SJCRH30 (cell line): ENCODE data around the gene FAAP100. TPM values are rescaled to one million over a fixed set of nuclear protein-coding genes. Genes with fewer than 3 reads are reported as not detected.
"Not testable (repeated sequence)": the region's sequence is repeated elsewhere in the genome, so short reads cannot be mapped to it uniquely, and the experiment has no call there.

Source experiments
- DNase-seq, 2 experiments: peaks; one replicate each; pipeline ENCODE4 v3.0.0-alpha.2; 2015 to 2020
- H3K27ac ChIP-seq: fragments of 250-450 bp; sonication (Bioruptor Pico); 2 replicates; pipeline ENCODE4 v1.5.1; 2020; ENCODE audit warnings: mild to moderate bottlenecking, moderate library complexity
- H3K27me3 ChIP-seq: fragments of 250-450 bp; sonication (Bioruptor Pico); 2 replicates; pipeline ENCODE4 v1.5.1; 2020; ENCODE audit warnings: mild to moderate bottlenecking, moderate library complexity
- H3K36me3 ChIP-seq: fragments of 250-450 bp; sonication (Bioruptor Pico); 2 replicates; pipeline ENCODE4 v1.5.1; 2020; ENCODE audit warnings: mild to moderate bottlenecking, moderate library complexity
- H3K4me1 ChIP-seq: fragments of 250-450 bp; sonication (Bioruptor Pico); 2 replicates; pipeline ENCODE4 v1.5.1; 2020; ENCODE audit warnings: mild to moderate bottlenecking, moderate library complexity
- H3K4me3 ChIP-seq: fragments of 250-450 bp; sonication (Bioruptor Pico); 2 replicates; pipeline ENCODE4 v1.5.1; 2020; ENCODE audit warnings: mild to moderate bottlenecking, moderate library complexity
- H3K9me3 ChIP-seq: fragments of 250-450 bp; sonication (Bioruptor Pico); replicated peaks from 2 replicates; pipeline ENCODE4 v1.5.1; 2020; ENCODE audit warnings: mild to moderate bottlenecking, moderate library complexity
- total RNA-seq: library from RNA; depleted of rRNA; stranded (reverse); fragments of >200 nt; shearing (Covaris generic); gene quantifications from 2 replicates; pipeline ENCODE4 v1.2.3, GENCODE V29; 2014

The FAAP100 gene
- total RNA-seq, 1 experiment from 2014 or later, result 60.7 TPM

- not testable (repeated sequence) for H3K27ac ChIP-seq, DNase-seq, H3K4me3 ChIP-seq, H3K9me3 ChIP-seq, H3K36me3 ChIP-seq
- H3K27me3 ChIP-seq, result peaks cover 26% of the 10 kb centered on the region
- peaks cover 40% of the 10 kb centered on the region for H3K4me1 ChIP-seq
These were observed 20.2 kb downstream of the FAAP100 start for GRCh38 chr17:81531998-81532404.

DNA sequence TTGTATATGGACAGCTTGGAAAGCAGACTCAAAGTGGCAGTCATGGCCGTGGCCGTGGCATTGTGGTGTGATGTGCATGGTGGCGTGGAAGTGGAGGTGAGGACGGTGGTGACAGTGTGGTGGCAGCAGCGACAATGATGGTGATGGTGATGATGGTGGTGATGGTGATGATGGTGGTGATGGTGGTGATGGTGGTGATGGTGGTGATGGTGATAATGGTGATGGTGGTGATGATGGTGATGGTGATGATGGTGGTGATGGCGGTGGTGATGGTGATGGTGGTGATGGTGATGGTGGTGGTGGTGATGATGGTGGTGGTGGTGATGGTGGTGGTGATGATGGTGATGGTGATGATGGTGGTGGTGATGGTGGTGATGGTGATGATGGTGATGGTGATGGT, 21.1 kb downstream of the FAAP100 start:
- not testable (repeated sequence) for H3K9me3 ChIP-seq, DNase-seq, H3K4me3 ChIP-seq, H3K27ac ChIP-seq, H3K36me3 ChIP-seq
- H3K4me1 ChIP-seq, result peaks cover 40% of the 10 kb centered on the region
- H3K27me3 ChIP-seq, result peaks cover 36% of the 10 kb centered on the region

GRCh38 chr17:81529437-81529803, 22.7 kb downstream of the FAAP100 start:
- Histone ChIP-seq H3K36me3 (no peaks in the 10 kb centered on the region), H3K27ac (no peak overlapping the region), H3K4me1 (peaks cover 36% of the 10 kb centered on the region), H3K9me3 (no peaks in the 10 kb centered on the region), H3K4me3 (no peak overlapping the region), H3K27me3 (peaks cover 49% of the 10 kb centered on the region)
- no peak for DNase-seq

GRCh38 chr17:81528651-81529436, 23.3 kb downstream of the FAAP100 start:
- no peaks in the 10 kb centered on the region for H3K9me3 ChIP-seq
- H3K4me1 ChIP-seq, result peaks cover 30% of the 10 kb centered on the region
- H3K27ac ChIP-seq, result no peak overlapping the region
- no peaks in the 10 kb centered on the region for H3K36me3 ChIP-seq
- H3K27me3 ChIP-seq, result peaks cover 53% of the 10 kb centered on the region
- H3K4me3 ChIP-seq, result no peak overlapping the region; the same call in 1 of the 2 replicates
- peak; percentile 60 to 70 for DNase-seq

DNA sequence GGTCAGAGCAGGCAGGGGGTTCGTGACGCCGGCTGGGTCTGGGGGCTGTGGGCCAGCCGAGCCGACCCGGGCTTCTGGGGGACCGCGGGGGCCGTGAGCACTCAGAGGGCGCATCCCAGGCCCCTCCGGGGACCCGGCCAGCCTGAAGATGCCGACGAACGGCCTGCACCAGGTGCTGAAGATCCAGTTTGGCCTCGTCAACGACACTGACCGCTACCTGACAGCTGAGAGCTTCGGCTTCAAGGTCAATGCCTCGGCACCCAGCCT, 23.8 kb downstream of the FAAP100 start:
- no peaks in the 10 kb centered on the region for H3K9me3 ChIP-seq
- H3K4me3 ChIP-seq, result no peak overlapping the region; the same call in 1 of the 2 replicates
- peaks cover 25% of the 10 kb centered on the region for H3K4me1 ChIP-seq
- H3K36me3 ChIP-seq, result no peaks in the 10 kb centered on the region
- H3K27ac ChIP-seq, result no peak overlapping the region
- DNase-seq, result no peak
- peaks cover 57% of the 10 kb centered on the region for H3K27me3 ChIP-seq

GRCh38 chr17:81527591-81528383, 24.4 kb downstream of the FAAP100 start, which contains the start of gene FSCN2:
TSS of gene FSCN2 (plus strand) at chr17:81528377. CDS start at chr17:81528532, 155 bp downstream.
- H3K4me3 ChIP-seq, result peak within 1 kb of the TSS; percentile 5; the same call in 1 of the 2 replicates
- peaks cover 58% of the 10 kb centered on the region for H3K27me3 ChIP-seq
- peaks cover 23% of the 10 kb centered on the region for H3K4me1 ChIP-seq
- H3K9me3 ChIP-seq, result no peaks in the 10 kb centered on the region
- H3K27ac ChIP-seq, result no peak within 1 kb of the TSS
- no peaks in the 10 kb centered on the region for H3K36me3 ChIP-seq
- peak; percentile 67 to 77 for DNase-seq

DNA sequence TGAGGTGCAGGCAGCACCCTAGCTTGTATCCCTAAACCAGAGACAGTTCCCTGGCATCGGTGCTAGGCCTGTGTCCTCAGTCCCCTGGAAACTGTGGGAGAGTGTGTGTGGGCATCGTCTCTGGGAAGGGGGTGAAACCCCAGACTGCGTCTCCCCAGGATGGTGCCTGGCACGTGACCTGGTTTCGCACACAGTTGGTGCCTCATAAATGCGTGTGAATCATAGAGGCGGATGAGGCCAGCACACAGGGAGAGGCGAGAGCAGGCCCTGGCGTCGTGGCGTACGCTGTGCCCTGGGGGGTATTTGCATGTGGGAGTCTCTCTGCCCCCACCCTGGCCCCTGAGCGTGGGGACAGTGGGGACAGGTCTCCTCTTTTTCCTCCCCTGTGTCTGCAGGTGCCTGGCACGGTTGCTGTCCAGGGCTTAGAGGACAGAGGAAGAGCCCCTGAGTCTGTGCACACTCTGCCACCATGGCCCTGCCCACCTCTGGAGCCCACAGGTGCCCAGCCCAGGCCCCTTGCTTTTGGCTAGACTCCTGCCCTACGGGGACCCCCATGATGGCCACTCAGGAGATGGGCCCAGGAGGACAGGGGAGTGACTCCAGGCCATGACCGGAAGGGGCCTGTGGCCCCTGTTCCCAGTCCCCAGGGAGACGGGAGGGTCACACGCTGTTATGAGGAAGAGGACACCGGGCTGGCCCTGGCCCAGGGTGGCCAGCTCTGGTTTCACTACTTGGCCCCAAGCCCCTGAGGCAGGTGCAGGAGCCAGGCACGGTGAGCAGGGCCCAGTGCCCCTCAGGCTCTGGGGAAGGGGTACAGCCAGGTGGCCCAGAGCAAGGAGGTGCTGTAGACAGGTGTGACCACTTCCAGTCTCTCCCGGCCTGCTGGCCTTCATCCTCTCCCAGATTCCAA, 25.2 kb downstream of the FAAP100 start:
- no peak overlapping the region for H3K27ac ChIP-seq
- H3K4me3 ChIP-seq, result no peak overlapping the region
- DNase-seq, result no peak
- H3K9me3 ChIP-seq, result no peaks in the 10 kb centered on the region
- peaks cover 58% of the 10 kb centered on the region for H3K27me3 ChIP-seq
- H3K4me1 ChIP-seq, result peaks cover 23% of the 10 kb centered on the region
- H3K36me3 ChIP-seq, result no peaks in the 10 kb centered on the region

DNA sequence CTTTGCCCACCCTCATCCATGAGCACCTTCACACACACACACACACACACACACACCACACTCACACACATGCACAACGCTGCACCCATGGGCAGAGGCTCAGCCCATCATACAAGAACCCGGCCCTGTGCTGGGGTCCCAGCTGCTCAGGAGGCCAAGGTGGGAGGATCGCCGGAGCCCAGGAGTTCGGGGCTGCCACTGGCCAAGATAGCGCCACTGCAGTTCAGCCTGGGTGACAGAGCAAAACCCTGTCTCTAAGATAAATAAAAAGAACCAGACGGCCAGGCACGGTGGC, 27.3 kb downstream of the FAAP100 start:
- Histone ChIP-seq H3K27ac (no peak overlapping the region), H3K4me3 (no peak overlapping the region), H3K27me3 (peaks cover 58% of the 10 kb centered on the region), H3K9me3 (no peaks in the 10 kb centered on the region), H3K36me3 (no peaks in the 10 kb centered on the region), H3K4me1 (peaks cover 23% of the 10 kb centered on the region)
- DNase-seq, result no peak

DNA sequence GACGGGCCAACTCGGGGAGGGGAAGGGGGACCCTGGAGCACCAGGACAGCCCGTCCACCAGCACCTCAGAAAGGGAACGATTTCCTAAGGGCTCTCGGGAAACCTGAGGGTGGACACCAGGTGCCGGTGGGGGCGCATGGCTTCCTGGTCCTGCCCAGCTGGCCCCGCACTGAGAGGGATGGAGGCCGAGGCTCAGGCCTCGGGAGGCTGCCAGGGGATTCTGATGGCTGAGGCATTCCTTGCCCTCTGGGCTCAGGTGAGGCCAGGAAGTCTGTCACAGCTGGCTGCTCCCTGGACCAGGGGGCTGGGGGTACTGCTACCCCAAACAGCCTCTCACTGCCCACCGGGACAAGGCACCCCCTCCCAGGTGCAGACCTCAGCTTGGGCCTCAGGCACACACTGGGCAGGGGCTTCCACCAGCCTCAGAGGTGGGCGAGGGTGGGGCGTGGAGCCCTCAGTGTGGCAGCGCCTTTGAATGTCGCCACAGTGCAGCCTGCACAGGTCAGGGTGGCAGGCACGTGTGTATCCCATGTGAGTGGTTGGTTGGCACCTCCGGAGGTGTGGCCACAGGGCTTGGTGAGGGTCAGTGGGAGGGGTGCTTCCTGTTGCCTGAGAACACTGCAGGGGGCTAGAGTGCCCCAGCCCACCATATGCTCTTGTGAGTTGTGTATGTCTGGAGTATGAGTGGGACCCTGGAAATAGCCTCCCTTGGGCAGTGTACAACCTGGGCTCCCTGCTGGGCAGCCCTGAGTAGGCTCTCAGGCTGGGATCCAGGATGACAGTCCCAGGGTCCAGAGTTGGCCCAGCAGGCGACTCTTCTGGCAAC, 27.9 kb downstream of the FAAP100 start:
- no peaks in the 10 kb centered on the region for H3K36me3 ChIP-seq
- H3K27ac ChIP-seq, result no peak overlapping the region
- peaks cover 55% of the 10 kb centered on the region for H3K27me3 ChIP-seq
- H3K4me1 ChIP-seq, result peaks cover 23% of the 10 kb centered on the region
- H3K9me3 ChIP-seq, result no peaks in the 10 kb centered on the region
- no peak for DNase-seq
- H3K4me3 ChIP-seq, result no peak overlapping the region

DNA sequence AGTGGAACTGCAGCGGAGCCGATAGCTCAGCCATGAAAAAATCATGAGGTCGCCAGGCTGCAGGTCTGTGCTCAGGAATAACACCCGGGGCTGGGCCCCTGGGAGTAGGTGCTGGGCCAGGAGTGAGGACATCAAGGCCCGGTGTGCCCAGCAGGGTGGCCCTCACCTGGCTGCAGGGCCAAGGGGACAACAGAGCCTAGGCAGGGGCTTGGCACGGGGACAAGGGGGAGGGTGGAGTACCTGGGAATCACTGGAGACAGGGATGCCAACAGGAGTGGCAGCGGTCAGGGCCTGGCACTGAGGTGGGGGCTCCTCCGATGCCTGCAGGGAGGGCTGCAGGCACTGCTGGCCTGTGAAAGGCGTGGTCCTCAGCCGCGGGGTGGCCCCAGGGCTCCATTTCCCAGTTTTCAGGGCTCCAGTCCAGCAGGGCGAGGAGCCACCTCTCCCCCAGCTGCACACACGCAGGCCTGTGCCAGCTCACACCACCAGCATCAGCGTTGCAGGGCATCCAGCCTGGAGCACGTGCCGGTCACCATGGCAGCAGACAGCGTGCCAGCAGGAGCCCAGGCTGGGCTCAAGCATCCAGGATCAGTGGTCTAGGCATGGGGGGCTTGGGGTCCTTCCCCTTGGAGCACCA, 28.6 kb downstream of the FAAP100 start:
- Histone ChIP-seq H3K36me3 (no peaks in the 10 kb centered on the region), H3K9me3 (no peaks in the 10 kb centered on the region), H3K4me3 (no peak overlapping the region), H3K27ac (no peak overlapping the region), H3K27me3 (peaks cover 47% of the 10 kb centered on the region), H3K4me1 (peaks cover 17% of the 10 kb centered on the region)
- DNase-seq, result no peak

DNA sequence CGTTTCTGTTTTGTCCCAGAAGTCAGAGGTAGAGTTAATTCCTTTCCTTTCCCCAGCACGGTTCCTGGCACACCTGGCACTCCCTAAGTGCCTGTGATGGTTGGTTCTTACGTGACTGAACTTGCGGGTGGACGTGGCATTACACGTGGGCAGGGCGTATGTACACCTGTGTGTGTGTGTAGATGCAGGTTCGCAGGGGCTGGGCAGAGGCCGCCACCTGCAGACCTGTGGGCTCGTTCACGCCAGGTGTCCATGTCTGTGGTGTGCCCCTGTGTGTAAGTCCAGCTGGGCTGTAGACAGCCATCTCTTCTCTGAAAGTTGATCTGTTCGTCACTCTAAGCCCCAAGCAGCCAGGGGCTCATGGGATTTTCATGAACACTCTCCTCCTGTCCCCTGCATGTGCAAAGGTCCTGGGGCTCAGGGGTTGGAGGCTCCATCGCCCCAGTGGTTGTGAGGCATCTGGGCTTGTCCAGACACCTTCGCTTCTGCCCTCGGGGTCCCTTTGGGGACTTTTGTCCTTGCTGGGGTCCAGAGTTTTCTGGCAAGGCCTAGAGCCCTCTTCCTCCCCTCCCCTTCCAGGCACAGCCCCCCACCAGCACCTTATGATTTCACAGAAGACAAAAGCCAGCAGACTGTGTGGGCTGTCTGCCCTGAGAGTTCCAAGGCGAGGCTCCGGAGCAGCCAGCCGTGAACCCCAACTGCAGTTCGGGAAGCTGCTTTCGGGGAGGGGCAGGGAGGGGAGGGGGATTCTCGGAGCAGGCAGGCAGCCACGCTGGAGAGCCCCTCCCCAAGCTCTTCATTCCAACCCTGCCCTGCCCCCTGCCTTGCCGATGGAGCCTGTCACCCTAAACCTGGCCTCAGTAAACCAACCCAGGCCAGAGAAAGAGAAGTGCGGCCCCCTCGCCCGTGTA, 29.4 kb downstream of the FAAP100 start:
- Histone ChIP-seq H3K27ac (no peak overlapping the region), H3K4me1 (peaks cover 13% of the 10 kb centered on the region), H3K36me3 (no peaks in the 10 kb centered on the region), H3K9me3 (no peaks in the 10 kb centered on the region), H3K27me3 (peaks cover 40% of the 10 kb centered on the region), H3K4me3 (no peak overlapping the region)
- DNase-seq, result peak; percentile 72 to 82

DNA sequence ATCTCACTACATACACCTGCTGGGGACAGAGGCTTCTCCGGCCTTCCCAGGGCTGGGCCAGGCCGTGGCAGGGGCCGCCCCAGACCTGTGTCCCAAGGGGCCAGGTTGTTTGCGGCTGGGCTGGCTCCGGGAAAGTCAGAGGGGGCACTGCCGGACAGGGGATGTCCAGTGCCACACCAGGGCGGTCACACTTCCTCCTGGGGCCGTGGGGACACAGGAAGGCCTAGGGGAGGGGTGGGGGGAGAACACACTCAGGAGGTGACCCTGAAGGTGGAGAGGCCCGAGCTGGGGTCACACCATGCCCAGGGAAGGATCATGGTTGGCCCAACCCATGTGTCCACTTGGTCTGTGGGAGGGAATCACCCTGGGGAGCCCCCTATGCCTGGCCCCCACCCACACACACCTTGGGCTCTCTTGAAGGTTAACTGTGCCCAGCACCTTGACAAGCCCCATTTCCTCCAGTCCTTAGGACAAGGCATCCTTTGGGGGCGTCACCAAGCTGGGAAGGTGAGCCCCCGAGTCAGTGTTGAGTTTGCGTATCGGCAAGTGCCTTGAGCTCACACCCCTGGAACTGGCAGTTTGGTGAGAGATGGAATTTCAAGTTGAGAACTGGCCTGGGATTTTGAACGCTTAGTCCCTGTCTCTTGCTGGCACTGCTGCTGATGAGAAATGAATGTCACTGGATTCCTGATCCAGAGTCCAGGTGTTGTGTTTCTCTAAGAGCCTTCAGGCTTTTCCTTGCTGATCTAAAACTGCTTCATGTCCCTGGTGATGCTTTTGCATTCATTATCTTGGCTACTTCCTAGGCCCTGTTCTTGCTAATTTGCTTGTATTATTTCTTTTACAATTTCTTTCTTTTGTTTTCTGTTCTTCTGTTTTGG, 31.9 kb downstream of the FAAP100 start:
- no peak overlapping the region for H3K27ac ChIP-seq
- no peaks in the 10 kb centered on the region for H3K36me3 ChIP-seq
- H3K27me3 ChIP-seq, result peaks cover 15% of the 10 kb centered on the region
- H3K4me1 ChIP-seq, result peaks cover 17% of the 10 kb centered on the region; the same call in 1 of the 2 replicates
- no peak for DNase-seq
- no peaks in the 10 kb centered on the region for H3K9me3 ChIP-seq
- H3K4me3 ChIP-seq, result no peak overlapping the region
